ENCODE data around the gene ANO9.
"Not testable (repeated sequence)": the region's sequence is repeated elsewhere in the genome, so short reads cannot be mapped to it uniquely, and the experiment has no call there.

The ANO9 gene

GRCh38 chr11:434999-435740, 6.6 kb downstream of the ANO9 start:
- DNase-seq (ENCODE audit: low read depth in 2 of 2, low spot score in 1 of 2), result not testable (repeated sequence)

GRCh38 chr11:434496-434895, 7.3 kb downstream of the ANO9 start:
- no peak for DNase-seq (ENCODE audit: low read depth in 2 of 2, low spot score in 1 of 2)

GRCh38 chr11:433641-434040, 8.2 kb downstream of the ANO9 start:
- DNase-seq (ENCODE audit: low read depth in 2 of 2, low spot score in 1 of 2), result no peak

- no peak for DNase-seq (ENCODE audit: low read depth in 2 of 2, low spot score in 1 of 2)
Measured at GRCh38 chr11:433111-433510, 8.7 kb downstream of the ANO9 start.

DNA sequence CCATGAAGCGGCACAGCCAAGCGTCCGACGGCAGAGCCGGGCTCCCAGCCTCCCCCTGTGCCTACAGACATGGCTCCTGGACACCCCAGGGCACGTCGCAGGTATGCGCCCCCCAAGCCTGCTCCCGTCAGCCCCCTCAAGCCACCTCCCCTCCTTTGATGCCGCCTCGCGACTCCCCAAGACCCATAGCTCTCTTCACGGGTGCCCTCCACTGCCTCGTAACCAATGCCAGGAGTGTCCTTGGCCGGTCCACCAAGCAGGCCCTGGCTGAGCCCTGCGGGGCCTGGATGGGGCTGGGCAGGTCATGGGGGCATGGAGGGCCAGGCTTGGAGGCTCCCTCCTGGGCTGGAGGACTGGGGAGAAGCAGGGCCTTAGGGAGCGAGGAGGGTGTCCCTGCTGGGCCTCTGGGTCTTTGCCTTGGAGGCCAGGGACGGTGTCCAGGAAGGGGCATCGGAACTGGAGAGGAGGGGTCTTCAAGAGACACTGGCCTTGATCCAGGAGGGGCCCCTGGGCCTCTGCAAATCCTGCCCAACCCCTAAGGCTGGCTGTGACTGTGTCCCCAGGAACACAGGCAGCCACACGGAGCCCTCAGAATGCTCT, 9.2 kb downstream of the ANO9 start:
- DNase-seq (ENCODE audit: low read depth in 2 of 2, low spot score in 1 of 2), result no peak

DNA sequence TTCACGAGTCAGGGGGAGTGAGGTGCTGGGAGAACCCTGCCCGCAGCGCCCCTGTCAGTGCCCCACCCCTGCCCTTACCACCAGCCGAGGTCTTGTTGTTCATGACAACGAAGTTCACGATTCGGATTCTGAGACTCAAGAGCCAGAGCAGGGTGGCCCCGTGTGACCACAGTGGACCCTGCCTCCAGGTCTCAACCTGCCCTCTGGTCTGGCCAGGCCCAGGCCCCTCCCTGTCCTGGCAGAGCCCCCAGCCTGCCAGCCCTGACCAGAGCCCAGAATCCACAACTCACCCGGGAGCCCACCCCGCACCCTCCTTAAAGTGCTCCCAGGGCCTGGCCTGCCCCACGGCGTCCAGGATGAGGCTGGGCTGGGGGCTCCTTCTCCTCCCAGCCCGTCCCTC, 9.9 kb downstream of the ANO9 start:
- DNase-seq (ENCODE audit: low read depth in 2 of 2, low spot score in 1 of 2), result no peak

GRCh38 chr11:429931-430456, 11.8 kb downstream of the ANO9 start:
- no peak for DNase-seq (ENCODE audit: low read depth in 2 of 2, low spot score in 1 of 2)

DNA sequence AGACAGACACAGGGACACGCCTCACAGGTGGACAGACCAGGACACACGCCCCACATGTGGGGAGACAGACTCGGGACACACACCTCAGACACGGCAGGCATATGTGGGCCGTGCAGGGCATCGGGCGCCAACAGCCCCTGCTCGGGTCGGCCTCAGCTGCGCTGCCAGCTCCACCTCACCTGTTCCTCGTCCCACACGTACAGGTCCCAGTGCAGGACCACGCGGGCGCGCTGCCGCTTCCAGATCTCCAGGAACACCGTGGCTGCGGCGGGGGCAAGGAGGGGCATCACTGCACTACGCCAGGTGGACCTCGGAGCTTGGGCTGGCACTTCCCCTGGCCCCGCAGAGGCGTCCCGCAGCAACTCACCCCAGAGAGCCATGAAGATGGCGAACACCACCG, 12.4 kb downstream of the ANO9 start:
- no peak for DNase-seq (ENCODE audit: low read depth in 2 of 2, low spot score in 1 of 2)

DNA sequence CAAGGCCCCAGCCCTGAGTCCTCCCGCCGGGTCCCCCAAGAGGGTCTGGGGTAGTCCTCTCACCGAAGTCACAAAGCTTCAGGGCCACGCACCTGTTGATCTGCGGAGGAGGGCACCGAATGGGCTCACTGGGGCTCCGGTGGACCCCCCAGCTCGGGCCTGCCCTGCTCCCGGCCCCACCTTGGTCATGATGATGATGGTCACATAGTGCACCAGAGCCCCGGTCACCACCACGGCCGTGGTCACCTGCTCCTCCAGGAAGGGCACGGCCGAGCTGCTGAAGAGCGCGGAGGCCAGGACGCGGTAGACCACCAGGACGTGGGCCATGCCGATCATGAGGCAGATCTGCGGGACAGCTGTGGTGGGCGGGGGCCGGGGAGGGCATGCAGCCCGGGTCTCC, 13.5 kb downstream of the ANO9 start:
- DNase-seq (ENCODE audit: low read depth in 2 of 2, low spot score in 1 of 2), result no peak

DNA sequence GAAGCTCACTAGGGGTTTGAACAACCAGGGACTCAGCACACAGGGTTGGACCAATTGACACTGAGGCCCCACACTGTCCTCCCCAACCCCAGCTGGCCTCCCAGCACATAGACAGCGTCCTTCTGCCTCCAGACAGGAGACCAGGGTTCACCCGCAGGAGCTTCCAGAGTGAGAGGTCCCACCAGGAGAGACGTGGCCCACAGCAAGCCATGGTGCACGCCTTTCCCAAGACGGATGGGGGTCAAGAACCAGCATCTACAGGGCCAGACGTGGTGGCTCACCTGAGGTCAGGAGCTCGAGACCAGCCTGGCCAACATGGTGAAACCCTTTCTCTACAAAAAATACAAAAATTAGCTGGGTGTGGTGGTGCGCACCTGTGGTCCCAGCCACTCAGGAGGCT, 15.0 kb downstream of the ANO9 start:
- no peak for DNase-seq (ENCODE audit: low read depth in 2 of 2, low spot score in 1 of 2)

GRCh38 chr11:425301-425700, 16.5 kb downstream of the ANO9 start:
- no peak for DNase-seq (ENCODE audit: low read depth in 2 of 2, low spot score in 1 of 2)

DNA sequence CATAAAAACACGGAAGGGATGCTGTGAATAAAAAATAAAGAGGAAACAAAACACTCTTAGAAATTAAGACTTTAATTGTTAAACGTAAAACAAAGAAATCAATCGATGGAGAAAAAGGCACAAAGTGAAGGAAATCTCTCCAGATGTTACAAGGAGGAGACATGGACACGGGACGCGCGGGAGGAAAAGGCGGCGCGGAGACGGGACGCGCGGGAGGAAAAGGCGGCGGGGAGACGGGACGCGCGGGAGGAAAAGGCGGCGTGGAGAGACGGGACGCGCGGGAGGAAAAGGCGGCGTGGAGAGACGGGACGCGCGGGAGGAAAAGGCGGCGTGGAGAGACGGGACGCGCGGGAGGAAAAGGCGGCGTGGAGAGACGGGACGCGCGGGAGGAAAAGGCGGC, 17.0 kb downstream of the ANO9 start:
- DNase-seq (ENCODE audit: low read depth in 2 of 2, low spot score in 1 of 2), result not testable (repeated sequence)

DNA sequence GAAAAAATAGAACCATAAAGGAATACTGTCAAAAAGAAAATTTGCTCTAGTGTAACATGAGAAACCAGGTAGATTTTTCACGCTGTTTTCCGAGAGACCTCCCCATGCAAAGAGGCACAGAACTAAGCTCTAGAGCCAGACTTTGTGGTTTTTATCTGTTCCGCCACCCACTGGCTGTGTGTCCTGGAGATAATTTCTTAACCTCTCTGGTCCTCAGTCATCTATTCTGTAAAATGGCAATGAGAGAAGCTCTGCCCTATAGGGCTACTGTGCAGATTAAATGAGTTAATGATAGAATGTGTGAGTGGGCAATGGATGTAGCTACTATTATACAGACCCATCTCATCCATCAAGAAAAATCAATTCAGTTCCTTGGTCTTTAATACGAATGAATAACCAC, 17.6 kb downstream of the ANO9 start:
- DNase-seq (ENCODE audit: low read depth in 2 of 2, low spot score in 1 of 2), result no peak

GRCh38 chr11:422249-422656, 19.6 kb downstream of the ANO9 start:
- DNase-seq (ENCODE audit: low read depth in 2 of 2, low spot score in 1 of 2), result no peak

- DNase-seq (ENCODE audit: low read depth in 2 of 2, low spot score in 1 of 2), result no peak
Measured at GRCh38 chr11:420911-421321, 20.9 kb downstream of the ANO9 start.

DNA sequence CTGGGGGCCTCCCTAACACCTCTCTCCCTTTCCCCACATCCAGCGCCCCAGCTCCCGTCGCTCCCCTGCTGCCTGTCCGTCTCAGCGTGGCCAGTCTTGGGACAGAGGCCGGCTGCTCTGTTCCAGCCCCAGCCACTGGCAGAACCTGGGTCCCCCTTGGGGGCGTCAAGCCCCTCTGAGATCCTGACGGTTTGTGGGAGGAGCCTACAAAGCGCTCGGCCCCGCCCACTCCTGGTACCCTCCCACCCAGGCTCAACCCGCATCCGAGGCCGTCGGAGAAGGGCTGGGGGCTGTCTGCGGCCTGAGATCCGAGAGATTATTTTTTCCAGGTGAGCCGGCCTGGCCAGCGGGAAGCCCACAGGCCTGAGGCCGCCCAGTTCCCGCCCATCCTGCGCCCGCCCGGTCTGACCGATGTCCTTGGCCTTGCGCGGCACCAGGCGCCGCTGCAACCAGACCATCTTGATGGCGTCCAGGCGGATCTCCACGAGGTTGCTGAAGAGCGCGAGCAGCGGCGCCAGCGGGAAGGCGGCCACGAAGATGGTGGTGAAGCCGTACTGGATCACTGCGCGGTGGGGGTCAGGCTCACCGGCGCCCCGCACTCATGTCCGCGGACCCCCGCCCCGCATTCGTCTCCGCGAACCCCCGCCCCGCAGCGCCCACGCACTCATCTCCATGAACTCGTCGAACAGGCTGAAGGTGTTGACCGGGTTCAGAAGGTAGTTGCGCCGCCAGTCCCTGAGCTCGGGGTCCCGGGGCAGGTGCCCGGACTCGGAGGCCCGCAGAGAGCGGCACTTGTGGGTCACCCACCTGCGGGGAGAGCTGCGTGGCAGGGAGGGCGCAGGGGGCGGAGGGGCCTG, 21.5 kb downstream of the ANO9 start:
- DNase-seq (ENCODE audit: low read depth in 2 of 2, low spot score in 1 of 2), result no peak

DNA sequence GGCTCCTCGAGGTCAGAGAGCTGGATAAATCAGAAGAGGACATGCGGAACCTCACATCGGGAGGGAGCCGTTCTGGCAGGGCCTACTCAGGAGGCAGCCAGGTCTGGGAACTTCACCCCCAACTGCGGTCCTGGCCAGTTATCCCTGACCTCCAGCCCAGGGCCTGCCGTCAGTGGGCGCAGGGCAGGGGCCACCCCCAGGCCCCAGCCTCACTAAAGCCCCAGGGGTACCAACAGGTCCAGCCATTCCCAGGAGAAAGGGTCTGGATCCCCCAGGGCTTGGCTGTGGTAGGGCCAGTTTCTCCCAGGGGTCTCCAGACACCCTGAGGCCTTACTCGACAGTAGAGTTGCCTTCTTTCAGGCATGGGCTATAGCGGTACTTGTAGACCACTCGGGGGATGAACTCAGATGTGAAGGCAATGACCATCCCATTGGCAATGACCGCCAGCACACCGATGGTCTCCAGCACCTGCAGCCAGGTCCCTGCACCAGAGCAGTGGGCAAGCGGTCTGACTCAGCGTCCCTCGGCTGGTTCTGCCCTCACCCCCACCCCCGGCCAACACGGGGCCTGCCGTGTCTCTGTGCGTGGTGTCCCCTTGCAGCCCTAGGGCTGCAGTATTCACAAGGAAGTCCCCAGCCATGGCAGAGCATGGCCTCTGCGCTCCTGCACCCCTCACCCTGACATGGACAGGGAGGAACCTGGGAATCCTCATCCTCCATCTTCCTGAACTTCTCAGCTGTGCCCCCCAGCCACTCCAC, 22.4 kb downstream of the ANO9 start:
- DNase-seq (ENCODE audit: low read depth in 2 of 2, low spot score in 1 of 2), result no peak

DNA sequence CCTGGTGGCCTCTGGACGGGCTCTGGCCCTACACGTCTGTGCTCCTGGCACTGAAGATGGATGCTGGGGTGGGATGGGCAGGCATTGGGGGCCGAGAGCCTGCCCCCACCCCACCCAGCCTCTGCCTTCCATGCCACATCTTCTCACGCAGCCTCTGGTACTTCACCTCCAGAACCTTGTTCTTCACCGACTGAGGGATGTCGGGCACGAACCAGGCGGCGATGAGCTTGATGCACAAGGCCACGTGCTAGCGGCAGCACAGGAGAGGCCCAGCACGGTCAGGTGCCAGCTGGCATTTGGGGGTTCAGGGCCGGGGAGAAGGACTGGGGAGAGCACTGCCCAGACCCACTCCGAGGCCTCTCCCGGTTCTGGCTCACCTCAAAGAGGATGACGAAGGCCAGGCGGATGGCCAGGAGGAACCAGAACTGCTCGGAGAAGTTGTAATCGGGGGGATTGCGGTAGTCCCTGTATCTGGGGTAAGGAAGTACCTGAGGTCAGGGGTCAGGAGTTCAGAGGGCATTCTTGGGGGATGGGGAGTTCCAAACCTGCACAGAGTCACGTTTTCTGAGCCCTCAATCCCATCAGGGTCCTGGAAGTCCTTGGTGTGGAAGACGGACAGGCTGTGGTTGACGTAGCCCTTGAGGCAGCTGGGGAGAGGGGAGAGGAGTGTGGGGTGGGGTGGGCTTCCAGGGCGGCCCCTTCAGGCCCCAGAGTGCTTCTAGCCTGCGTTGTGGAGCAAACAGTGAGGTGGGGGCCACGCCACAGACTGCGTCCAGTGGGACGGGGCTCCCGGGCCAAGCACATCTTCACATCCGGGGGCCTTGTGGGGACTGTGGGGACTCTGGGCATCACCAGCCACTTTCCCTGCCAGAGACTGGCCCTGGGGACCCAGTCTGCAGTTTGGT, 23.2 kb downstream of the ANO9 start:
- no peak for DNase-seq (ENCODE audit: low read depth in 2 of 2, low spot score in 1 of 2)

- DNase-seq (ENCODE audit: low read depth in 2 of 2, low spot score in 1 of 2), result no peak
Measured at GRCh38 chr11:417652-418342, 24.0 kb downstream of the ANO9 start.

All from stimulated activated CD8-positive, alpha-beta memory T cell treated with anti-CD3 and anti-CD28 coated beads, Interleukin-4, amount 100 ng/mL, for 1 hour (primary cell).